GM23338 (cell line): ENCODE data around the gene HACD3.

ENCODE experiments used
- EZH2 ChIP-seq: fragments of 200-600 bp; sonication (generic); IDR thresholded peaks from one replicate; pipeline ENCODE4 v1.8.0; 2017; ENCODE audit warnings: antibody characterized with exemption, mild to moderate bottlenecking, low read depth; ENCODE audit not compliant: unreplicated experiment
- EZH2phosphoT487 ChIP-seq: fragments of 200-600 bp; sonication (generic); IDR thresholded peaks from one replicate; pipeline ENCODE4 v1.8.1; 2018; ENCODE audit warnings: antibody characterized with exemption; ENCODE audit not compliant: unreplicated experiment
- POLR2AphosphoS5 ChIP-seq: IDR thresholded peaks from 2 replicates; pipeline ENCODE4 v1.6.1; 2016; ENCODE audit warnings: antibody characterized with exemption, low read depth
- ZNF331 ChIP-seq: fragments of 250-450 bp; sonication (Bioruptor Pico); IDR thresholded peaks from 2 replicates; pipeline ENCODE4 v1.5.0; 2020; ENCODE audit warnings: low read depth, mild to moderate bottlenecking, moderate library complexity
- TF ChIP-seq, protein P1 (sequence below), 2 experiments: fragments of 200-600 bp in 1 of 2; sonication (generic) in 1 of 2; conservative IDR thresholded peaks; 2 replicates each; pipeline versions ENCODE4 v1.5.1 to v1.6.1; 2016 to 2017; ENCODE audit warnings: antibody characterized with exemption in 2 of 2, low read depth in 2 of 2, mild to moderate bottlenecking in 2 of 2, moderate library complexity in 1 of 2
- TF ChIP-seq, protein P2 (sequence below): IDR thresholded peaks from one replicate; pipeline ENCODE4 v1.6.1; 2018; ENCODE audit warnings: antibody characterized with exemption; ENCODE audit not compliant: unreplicated experiment
- TF ChIP-seq, protein P3 (sequence below): IDR thresholded peaks from 2 replicates; pipeline ENCODE4 v1.6.1; 2016; ENCODE audit warnings: antibody characterized with exemption

DNA sequence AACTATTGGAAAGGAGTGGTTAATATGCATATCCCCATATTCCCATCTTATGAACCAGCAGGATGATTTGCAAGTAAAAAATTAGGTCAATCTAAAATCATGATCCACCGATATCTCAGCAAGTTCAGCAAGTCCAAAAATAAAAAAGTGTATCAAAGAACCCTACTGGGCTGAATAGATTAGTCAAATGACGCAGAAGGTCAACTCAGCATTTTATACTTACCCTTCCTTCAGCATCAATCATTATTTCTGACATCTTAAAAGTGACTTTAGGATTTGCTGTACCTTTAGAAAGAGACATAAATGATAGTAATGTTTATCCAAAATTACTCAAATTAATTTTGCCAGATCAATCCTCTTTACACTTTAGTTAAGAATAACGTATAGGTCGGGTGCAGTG lies 45.4 kb upstream of the HACD3 start:
- TF ChIP-seq, protein P1, sequence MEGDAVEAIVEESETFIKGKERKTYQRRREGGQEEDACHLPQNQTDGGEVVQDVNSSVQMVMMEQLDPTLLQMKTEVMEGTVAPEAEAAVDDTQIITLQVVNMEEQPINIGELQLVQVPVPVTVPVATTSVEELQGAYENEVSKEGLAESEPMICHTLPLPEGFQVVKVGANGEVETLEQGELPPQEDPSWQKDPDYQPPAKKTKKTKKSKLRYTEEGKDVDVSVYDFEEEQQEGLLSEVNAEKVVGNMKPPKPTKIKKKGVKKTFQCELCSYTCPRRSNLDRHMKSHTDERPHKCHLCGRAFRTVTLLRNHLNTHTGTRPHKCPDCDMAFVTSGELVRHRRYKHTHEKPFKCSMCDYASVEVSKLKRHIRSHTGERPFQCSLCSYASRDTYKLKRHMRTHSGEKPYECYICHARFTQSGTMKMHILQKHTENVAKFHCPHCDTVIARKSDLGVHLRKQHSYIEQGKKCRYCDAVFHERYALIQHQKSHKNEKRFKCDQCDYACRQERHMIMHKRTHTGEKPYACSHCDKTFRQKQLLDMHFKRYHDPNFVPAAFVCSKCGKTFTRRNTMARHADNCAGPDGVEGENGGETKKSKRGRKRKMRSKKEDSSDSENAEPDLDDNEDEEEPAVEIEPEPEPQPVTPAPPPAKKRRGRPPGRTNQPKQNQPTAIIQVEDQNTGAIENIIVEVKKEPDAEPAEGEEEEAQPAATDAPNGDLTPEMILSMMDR (conservative IDR thresholded peaks at IDR 0.05; ENCODE audit: low read depth in 2 of 2): no peak
- no peak for TF ChIP-seq EZH2phosphoT487
- no peak for TF ChIP-seq POLR2AphosphoS5
- no peak for TF ChIP-seq EZH2
- TF ChIP-seq, protein P2, sequence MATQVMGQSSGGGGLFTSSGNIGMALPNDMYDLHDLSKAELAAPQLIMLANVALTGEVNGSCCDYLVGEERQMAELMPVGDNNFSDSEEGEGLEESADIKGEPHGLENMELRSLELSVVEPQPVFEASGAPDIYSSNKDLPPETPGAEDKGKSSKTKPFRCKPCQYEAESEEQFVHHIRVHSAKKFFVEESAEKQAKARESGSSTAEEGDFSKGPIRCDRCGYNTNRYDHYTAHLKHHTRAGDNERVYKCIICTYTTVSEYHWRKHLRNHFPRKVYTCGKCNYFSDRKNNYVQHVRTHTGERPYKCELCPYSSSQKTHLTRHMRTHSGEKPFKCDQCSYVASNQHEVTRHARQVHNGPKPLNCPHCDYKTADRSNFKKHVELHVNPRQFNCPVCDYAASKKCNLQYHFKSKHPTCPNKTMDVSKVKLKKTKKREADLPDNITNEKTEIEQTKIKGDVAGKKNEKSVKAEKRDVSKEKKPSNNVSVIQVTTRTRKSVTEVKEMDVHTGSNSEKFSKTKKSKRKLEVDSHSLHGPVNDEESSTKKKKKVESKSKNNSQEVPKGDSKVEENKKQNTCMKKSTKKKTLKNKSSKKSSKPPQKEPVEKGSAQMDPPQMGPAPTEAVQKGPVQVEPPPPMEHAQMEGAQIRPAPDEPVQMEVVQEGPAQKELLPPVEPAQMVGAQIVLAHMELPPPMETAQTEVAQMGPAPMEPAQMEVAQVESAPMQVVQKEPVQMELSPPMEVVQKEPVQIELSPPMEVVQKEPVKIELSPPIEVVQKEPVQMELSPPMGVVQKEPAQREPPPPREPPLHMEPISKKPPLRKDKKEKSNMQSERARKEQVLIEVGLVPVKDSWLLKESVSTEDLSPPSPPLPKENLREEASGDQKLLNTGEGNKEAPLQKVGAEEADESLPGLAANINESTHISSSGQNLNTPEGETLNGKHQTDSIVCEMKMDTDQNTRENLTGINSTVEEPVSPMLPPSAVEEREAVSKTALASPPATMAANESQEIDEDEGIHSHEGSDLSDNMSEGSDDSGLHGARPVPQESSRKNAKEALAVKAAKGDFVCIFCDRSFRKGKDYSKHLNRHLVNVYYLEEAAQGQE: no peak
- TF ChIP-seq, protein P3, sequence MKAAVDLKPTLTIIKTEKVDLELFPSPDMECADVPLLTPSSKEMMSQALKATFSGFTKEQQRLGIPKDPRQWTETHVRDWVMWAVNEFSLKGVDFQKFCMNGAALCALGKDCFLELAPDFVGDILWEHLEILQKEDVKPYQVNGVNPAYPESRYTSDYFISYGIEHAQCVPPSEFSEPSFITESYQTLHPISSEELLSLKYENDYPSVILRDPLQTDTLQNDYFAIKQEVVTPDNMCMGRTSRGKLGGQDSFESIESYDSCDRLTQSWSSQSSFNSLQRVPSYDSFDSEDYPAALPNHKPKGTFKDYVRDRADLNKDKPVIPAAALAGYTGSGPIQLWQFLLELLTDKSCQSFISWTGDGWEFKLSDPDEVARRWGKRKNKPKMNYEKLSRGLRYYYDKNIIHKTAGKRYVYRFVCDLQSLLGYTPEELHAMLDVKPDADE: no peak
- TF ChIP-seq ZNF331 (CRISPR knock-in tag): no peak
